DND-41 (cell line): ENCODE measurements around the gene ENTREP1.

ENCODE experiments used
- ATAC-seq: fragments of 200-7000 bp; cut with Tn5 transposase; 3 replicates; pipeline ENCODE4 v1.9.1; 2021; ENCODE audit warnings: low read depth; ENCODE audit not compliant: insufficient read depth
- DNase-seq: peaks from one replicate; pipeline ENCODE4 v3.0.0-alpha.2; 2020
- H2AFZ ChIP-seq: 2 replicates; pipeline ENCODE4 v1.6.0; 2012; ENCODE audit warnings: low read depth, low read length
- H3K27ac ChIP-seq: 2 replicates; pipeline ENCODE4 v1.5.1; 2012; ENCODE audit warnings: low read length, inconsistent platforms
- H3K27me3 ChIP-seq: fragments of 200-600 bp; sonication (generic); 2 replicates; pipeline ENCODE4 v1.6.0; 2012; ENCODE audit warnings: low read length, mild to moderate bottlenecking, inconsistent platforms; ENCODE audit not compliant: insufficient read depth, poor library complexity
- H3K36me3 ChIP-seq: 2 replicates; pipeline ENCODE4 v1.5.1; 2012; ENCODE audit warnings: low read length, inconsistent platforms; ENCODE audit not compliant: insufficient read depth
- H3K4me1 ChIP-seq: 2 replicates; pipeline ENCODE4 v1.5.1; 2012; ENCODE audit warnings: mild to moderate bottlenecking, low read length; ENCODE audit not compliant: insufficient read depth
- H3K4me2 ChIP-seq: 2 replicates; pipeline ENCODE4 v1.6.0; 2012; ENCODE audit warnings: mild to moderate bottlenecking, moderate library complexity, low read length, inconsistent platforms; ENCODE audit not compliant: insufficient read depth
- H3K4me3 ChIP-seq, 2 experiments: fragments of 200-600 bp in 1 of 2; shearing (Covaris generic) in 1 of 2; 2 replicates each; pipeline ENCODE4 v1.5.1; 2012 to 2016; ENCODE audit warnings: inconsistent platforms in 2 of 2, low read length in 2 of 2, mild to moderate bottlenecking in 2 of 2, low read depth in 1 of 2, moderate library complexity in 1 of 2
- H3K79me2 ChIP-seq: 2 replicates; pipeline ENCODE4 v1.6.0; 2012; ENCODE audit warnings: low read length, inconsistent platforms; ENCODE audit not compliant: insufficient read depth
- H3K9ac ChIP-seq: 2 replicates; pipeline ENCODE4 v1.6.0; 2012; ENCODE audit warnings: low read depth, mild to moderate bottlenecking, inconsistent platforms, low read length, moderate library complexity
- H3K9me3 ChIP-seq: 2 replicates; pipeline ENCODE4 v1.5.1; 2012; ENCODE audit warnings: low read length, moderate library complexity, mild to moderate bottlenecking, inconsistent platforms; ENCODE audit not compliant: insufficient read depth, severe bottlenecking
- H4K20me1 ChIP-seq: 2 replicates; pipeline ENCODE4 v1.6.0; 2012; ENCODE audit warnings: low read length; ENCODE audit not compliant: insufficient read depth
- CTCF ChIP-seq: IDR thresholded peaks from 2 replicates; pipeline ENCODE4 v1.5.1; 2012; ENCODE audit warnings: borderline replicate concordance, low read length, moderate library complexity, mild to moderate bottlenecking; ENCODE audit not compliant: poor library complexity, severe bottlenecking; ENCODE audit errors: extremely low read depth
- EZH2 ChIP-seq: IDR thresholded peaks from 3 replicates; pipeline ENCODE4 v1.6.1; 2012; ENCODE audit warnings: borderline replicate concordance, low read depth, mild to moderate bottlenecking, moderate library complexity, low read length, inconsistent platforms; ENCODE audit not compliant: severe bottlenecking

The ENTREP1 gene

GRCh38 chr9:69351227-69351626 is 26.2 kb downstream of the ENTREP1 start:
- TF ChIP-seq EZH2 (no peak), CTCF (no peak)
- no peaks in the 10 kb centered on the region for H3K9me3 ChIP-seq
- no peaks in the 10 kb centered on the region for H3K79me2 ChIP-seq
- H3K36me3 ChIP-seq: no peaks in the 10 kb centered on the region
- H2AFZ ChIP-seq: no peak overlapping the region
- H3K4me3 ChIP-seq: no peak overlapping the region
- H3K4me1 ChIP-seq: no peaks in the 10 kb centered on the region
- H4K20me1 ChIP-seq: no peaks in the 10 kb centered on the region
- no peak for ATAC-seq
- H3K27me3 ChIP-seq: no peaks in the 10 kb centered on the region
- no peak for DNase-seq
- no peak overlapping the region for H3K27ac ChIP-seq
- H3K9ac ChIP-seq: no peak overlapping the region
- no peak overlapping the region for H3K4me2 ChIP-seq

GRCh38 chr9:69355232-69355631 is 30.2 kb downstream of the ENTREP1 start:
- Histone ChIP-seq H3K27me3 (no peaks in the 10 kb centered on the region), H3K36me3 (no peaks in the 10 kb centered on the region), H3K9me3 (no peaks in the 10 kb centered on the region), H3K79me2 (no peaks in the 10 kb centered on the region), H3K4me1 (no peaks in the 10 kb centered on the region), H3K4me3 (no peak overlapping the region), H4K20me1 (no peaks in the 10 kb centered on the region), H3K27ac (no peak overlapping the region), H3K9ac (no peak overlapping the region), H3K4me2 (no peak overlapping the region), H2AFZ (no peak overlapping the region)
- ATAC-seq: no peak
- DNase-seq: no peak
- TF ChIP-seq EZH2 (no peak), CTCF (no peak)

GRCh38 chr9:69357030-69357775 is 32.2 kb downstream of the ENTREP1 start:
- Histone ChIP-seq H3K36me3 (no peaks in the 10 kb centered on the region), H2AFZ (no peak overlapping the region), H3K9me3 (no peaks in the 10 kb centered on the region), H3K4me3 (no peak overlapping the region), H3K27me3 (no peaks in the 10 kb centered on the region), H3K9ac (no peak overlapping the region), H3K4me1 (no peaks in the 10 kb centered on the region), H3K79me2 (no peaks in the 10 kb centered on the region), H4K20me1 (no peaks in the 10 kb centered on the region), H3K27ac (no peak overlapping the region), H3K4me2 (no peak overlapping the region)
- TF ChIP-seq CTCF (no peak), EZH2 (no peak)
- ATAC-seq (no peak), DNase-seq (no peak)
